ENCODE measurements around the gene LURAP1L.

DNA sequence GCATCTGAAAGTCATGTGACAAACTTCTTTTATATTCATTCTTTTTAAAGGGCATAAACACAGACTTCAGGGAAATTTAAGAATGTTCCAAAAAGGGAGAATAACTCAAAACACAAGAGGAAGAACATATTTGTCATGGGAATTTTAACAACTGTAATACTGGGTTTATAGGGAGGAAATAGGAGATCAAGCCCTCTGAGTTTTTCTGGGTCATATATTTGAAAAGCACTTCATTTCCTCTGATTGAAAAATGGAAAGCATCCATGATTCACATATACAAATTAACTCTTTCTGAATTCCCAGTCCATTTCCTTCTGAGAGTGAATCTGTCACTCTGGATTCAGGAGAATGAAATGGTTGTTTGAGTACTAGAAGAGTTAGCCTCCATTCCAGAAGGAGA lies 26.8 kb downstream of the LURAP1L start:
- TF ChIP-seq, protein P1, sequence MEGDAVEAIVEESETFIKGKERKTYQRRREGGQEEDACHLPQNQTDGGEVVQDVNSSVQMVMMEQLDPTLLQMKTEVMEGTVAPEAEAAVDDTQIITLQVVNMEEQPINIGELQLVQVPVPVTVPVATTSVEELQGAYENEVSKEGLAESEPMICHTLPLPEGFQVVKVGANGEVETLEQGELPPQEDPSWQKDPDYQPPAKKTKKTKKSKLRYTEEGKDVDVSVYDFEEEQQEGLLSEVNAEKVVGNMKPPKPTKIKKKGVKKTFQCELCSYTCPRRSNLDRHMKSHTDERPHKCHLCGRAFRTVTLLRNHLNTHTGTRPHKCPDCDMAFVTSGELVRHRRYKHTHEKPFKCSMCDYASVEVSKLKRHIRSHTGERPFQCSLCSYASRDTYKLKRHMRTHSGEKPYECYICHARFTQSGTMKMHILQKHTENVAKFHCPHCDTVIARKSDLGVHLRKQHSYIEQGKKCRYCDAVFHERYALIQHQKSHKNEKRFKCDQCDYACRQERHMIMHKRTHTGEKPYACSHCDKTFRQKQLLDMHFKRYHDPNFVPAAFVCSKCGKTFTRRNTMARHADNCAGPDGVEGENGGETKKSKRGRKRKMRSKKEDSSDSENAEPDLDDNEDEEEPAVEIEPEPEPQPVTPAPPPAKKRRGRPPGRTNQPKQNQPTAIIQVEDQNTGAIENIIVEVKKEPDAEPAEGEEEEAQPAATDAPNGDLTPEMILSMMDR (IDR thresholded peaks at IDR 0.05), result no peak
- no peak for TF ChIP-seq POLR2A (IDR thresholded peaks at IDR 0.05)
